Measurements from ENCODE around the gene SUGT1. TPM values are rescaled to one million over a fixed set of nuclear protein-coding genes. Genes with fewer than 3 reads are reported as not detected.
A peak's percentile ranks its signal among the peaks of the same experiment; 100 is the strongest.

SUGT1 gene
- total RNA-seq, 2 donors from 2014 or later, result 34.4 to 47.8 TPM

- DNase-seq (ENCODE audit: low spot score), result no peak
- no peaks in the 10 kb centered on the region for H3K36me3 ChIP-seq
- TF ChIP-seq CTCF (IDR thresholded peaks at IDR 0.05), result no peak
- TF ChIP-seq POLR2A (IDR thresholded peaks at IDR 0.05), result no peak
- no peak for TF ChIP-seq POLR2AphosphoS5 (IDR thresholded peaks at IDR 0.05)
- H3K27me3 ChIP-seq (replicated peaks; ENCODE audit: insufficient read depth), result no peaks in the 10 kb centered on the region
- intact Hi-C loops (cut with DNase I), result loop anchor here (5.0 to 10.0 kb wide), 3 partner anchors 35 to 195 kb away; partner anchors contain the start of gene CKAP2
- peak overlapping the region; percentile 96 to 97 for H3K27ac ChIP-seq
- H3K9me3 ChIP-seq, result no peaks in the 10 kb centered on the region
- 0% methylated on average over 7 of the region's 7 CpGs for WGBS
- peak overlapping the region; percentile 55 to 78 for H3K4me3 ChIP-seq
- peaks cover 12% of the 10 kb centered on the region for H3K4me1 ChIP-seq (replicated peaks)
Measured at GRCh38 chr13:52651897-52652195, 790 bp upstream of the SUGT1 start.

- intact Hi-C loops (cut with DNase I), result loop anchor here (5.0 to 10.0 kb wide), 3 partner anchors 36 to 196 kb away; partner anchors contain the start of gene CKAP2
- Histone ChIP-seq H3K27ac (peak overlapping the region; percentile 96 to 97), H3K27me3 (replicated peaks; ENCODE audit: insufficient read depth) (no peaks in the 10 kb centered on the region), H3K4me1 (replicated peaks) (peaks cover 12% of the 10 kb centered on the region), H3K4me3 (peak overlapping the region; percentile 55 to 78), H3K36me3 (no peaks in the 10 kb centered on the region), H3K9me3 (no peaks in the 10 kb centered on the region)
- TF ChIP-seq POLR2AphosphoS5 (IDR thresholded peaks at IDR 0.05) (no peak), POLR2A (IDR thresholded peaks at IDR 0.05) (no peak), CTCF (IDR thresholded peaks at IDR 0.05) (peak in 2 of 4 experiments; percentile 6 to 7)
- no peak for DNase-seq (ENCODE audit: low spot score)
- 0% methylated on average over 18 of the region's 18 CpGs for WGBS
Measured at GRCh38 chr13:52652980-52653303, 306 bp downstream of the SUGT1 start.

GRCh38 chr13:52659340-52659739 lies 6.7 kb downstream of the SUGT1 start:
- 88% methylated on average over 2 of the region's 2 CpGs for WGBS

GRCh38 chr13:52664272-52664671 lies 11.6 kb downstream of the SUGT1 start:
- TF ChIP-seq POLR2A (IDR thresholded peaks at IDR 0.05) (no peak), POLR2AphosphoS5 (IDR thresholded peaks at IDR 0.05) (no peak), CTCF (IDR thresholded peaks at IDR 0.05) (no peak)
- H3K27ac ChIP-seq, result no peak overlapping the region
- WGBS, result 93% methylated on average over 4 of the region's 4 CpGs
- H3K4me1 ChIP-seq (replicated peaks), result no peaks in the 10 kb centered on the region
- H3K36me3 ChIP-seq, result no peaks in the 10 kb centered on the region
- no peak overlapping the region for H3K4me3 ChIP-seq
- H3K9me3 ChIP-seq, result no peaks in the 10 kb centered on the region
- DNase-seq (ENCODE audit: low spot score), result no peak
- intact Hi-C loops (cut with DNase I), result no loop called here
- H3K27me3 ChIP-seq (replicated peaks; ENCODE audit: insufficient read depth), result no peaks in the 10 kb centered on the region

More at GRCh38 chr13:52659340-52659739, 6.7 kb downstream of the SUGT1 start:
- H3K4me3 ChIP-seq, result no peak overlapping the region
- no peaks in the 10 kb centered on the region for H3K36me3 ChIP-seq
- intact Hi-C loops (cut with DNase I), result loop anchor here (10.0 kb wide), 1 partner anchor 65 kb away; no protein-coding TSS in a partner anchor
- H3K4me1 ChIP-seq (replicated peaks), result peaks cover 5% of the 10 kb centered on the region
- no peaks in the 10 kb centered on the region for H3K27me3 ChIP-seq (replicated peaks; ENCODE audit: insufficient read depth)
- H3K9me3 ChIP-seq, result no peaks in the 10 kb centered on the region
- no peak for TF ChIP-seq POLR2AphosphoS5 (IDR thresholded peaks at IDR 0.05)
- TF ChIP-seq POLR2A (IDR thresholded peaks at IDR 0.05), result no peak
- TF ChIP-seq CTCF (IDR thresholded peaks at IDR 0.05), result no peak
- DNase-seq (ENCODE audit: low spot score), result no peak
- no peak overlapping the region for H3K27ac ChIP-seq

GRCh38 chr13:52665325-52665724 lies 12.7 kb downstream of the SUGT1 start:
- no peaks in the 10 kb centered on the region for H3K27me3 ChIP-seq (replicated peaks; ENCODE audit: insufficient read depth)
- no peak overlapping the region for H3K27ac ChIP-seq
- intact Hi-C loops (cut with DNase I), result no loop called here
- H3K36me3 ChIP-seq, result no peaks in the 10 kb centered on the region
- H3K4me3 ChIP-seq, result no peak overlapping the region
- H3K4me1 ChIP-seq (replicated peaks), result no peaks in the 10 kb centered on the region
- no peaks in the 10 kb centered on the region for H3K9me3 ChIP-seq
- no peak for DNase-seq (ENCODE audit: low spot score)
- TF ChIP-seq POLR2A (IDR thresholded peaks at IDR 0.05) (no peak), CTCF (IDR thresholded peaks at IDR 0.05) (peak in 3 of 4 experiments; percentile 24 to 51 (median 37)), POLR2AphosphoS5 (IDR thresholded peaks at IDR 0.05) (no peak)
